Bladder microvascular endothelial cell (primary cell): ENCODE results near the gene CAMKK1. TPM values are rescaled to one million over a fixed set of nuclear protein-coding genes. Genes with fewer than 3 reads are reported as not detected.

Experiments
- total RNA-seq: library from RNA; depleted of rRNA; stranded (reverse); fragments of >200 nt; gene quantifications from 2 replicates; pipeline ENCODE4 v1.2.3, GENCODE V29; 2014

The CAMKK1 gene
- 2.1 TPM in 2 replicates for total RNA-seq

DNA sequence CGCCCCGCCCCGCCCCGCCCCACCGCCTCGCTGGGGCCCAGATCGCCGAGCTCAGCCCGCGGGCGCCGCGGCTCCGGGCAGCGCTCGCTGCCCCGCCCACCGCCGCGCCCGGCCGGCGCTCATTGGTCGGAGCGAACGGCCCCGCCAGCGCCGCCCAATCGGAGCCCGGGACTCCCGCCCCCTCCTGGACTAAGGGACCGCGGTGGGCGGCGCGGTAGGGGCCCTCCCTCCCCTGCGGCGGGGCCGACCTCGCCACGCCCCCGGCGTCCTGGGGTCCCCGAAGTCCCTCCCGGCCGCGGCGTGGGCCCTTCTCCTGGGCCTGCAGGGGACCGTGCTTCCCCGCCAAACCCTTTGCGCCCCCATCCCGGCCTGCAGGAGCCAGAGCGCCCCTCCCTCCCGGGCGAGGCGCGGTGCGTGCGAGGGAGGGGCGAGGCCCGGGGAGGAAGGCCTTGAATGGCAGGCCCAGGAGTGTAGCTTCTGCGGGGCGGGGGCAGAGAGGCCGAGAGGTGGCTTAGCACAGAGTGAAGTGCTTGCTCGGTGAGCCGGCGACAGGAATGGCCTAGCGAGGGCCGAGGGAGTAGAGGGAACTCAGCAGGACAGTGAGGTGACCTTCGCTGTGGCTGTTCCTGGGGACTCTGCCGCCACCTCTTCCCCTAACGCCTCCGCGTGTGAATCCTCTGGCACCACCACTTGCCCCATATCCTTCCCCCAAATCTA is at the start of gene CAMKK1:
Gene CAMKK1, minus strand, starts transcription at position 51 of the 717 bp plus-strand sequence. CDS start 7,366 bp downstream, outside the sequence.

GRCh38 chr17:3915995-3916696 is 23.3 kb upstream of the CAMKK1 start, which contains the start of gene P2RX1:
P2RX1 (minus strand) TSS chr17:3916465; CDS start chr17:3916225, 240 bp downstream.

DNA sequence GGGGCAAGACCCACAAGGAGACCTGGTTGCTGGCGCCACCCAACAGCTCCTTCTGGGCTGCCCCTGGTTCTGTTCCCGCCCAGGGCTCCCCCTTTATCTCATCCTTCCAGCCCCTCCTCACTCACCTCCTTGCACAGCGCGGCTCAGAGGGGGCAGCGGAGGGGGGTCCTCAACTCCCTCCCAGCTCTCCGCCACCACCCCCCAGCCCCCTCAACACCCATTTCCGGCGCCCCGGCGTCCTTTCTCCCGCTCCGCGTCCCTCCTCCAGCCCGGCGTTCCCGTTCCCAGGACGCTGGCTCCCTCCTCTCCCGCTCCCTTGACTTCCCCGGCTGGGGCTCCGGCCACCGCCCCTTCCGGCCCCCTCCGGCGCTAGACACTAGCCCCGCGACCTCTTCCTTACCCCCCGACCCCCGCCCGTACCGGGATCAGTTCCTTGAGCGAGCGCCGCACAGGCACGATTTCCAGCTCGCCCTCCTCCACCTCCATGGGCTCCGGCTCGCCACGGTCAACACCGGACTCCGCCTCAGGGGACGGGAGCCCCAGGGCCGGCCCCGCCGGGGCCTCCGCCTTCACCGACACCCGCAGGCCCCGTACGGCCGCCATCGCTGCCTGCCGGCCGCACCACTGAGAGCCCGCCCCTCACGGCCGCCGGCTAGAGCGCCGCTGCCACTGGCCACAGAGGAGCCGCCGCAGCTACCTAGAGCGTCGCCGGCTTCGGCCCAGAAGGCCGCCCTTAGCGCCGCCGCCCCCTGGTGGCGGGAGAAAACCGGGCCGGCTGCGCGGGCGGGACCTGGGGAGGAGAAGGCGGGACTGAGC is 47.0 kb downstream of the CAMKK1 start, which contains the start of gene NCBP3:
Gene NCBP3, minus strand, starts transcription at position 626 of the 816 bp plus-strand sequence. Its CDS starts 23 bp downstream, at position 603.

Other genes with a start within 250 kb of the CAMKK1 start
- gene TAX1BP3, start 224.5 kb downstream of the CAMKK1 start, total RNA-seq, result 128 and 173 TPM in 2 replicates
- 12.8 and 16.4 TPM in 2 replicates for gene EMC6, start 224.2 kb downstream of the CAMKK1 start, total RNA-seq
- 0.19 and 0.32 TPM in 2 replicates for gene P2RX5, start 196.9 kb downstream of the CAMKK1 start, total RNA-seq
- 4.6 and 7.4 TPM in 2 replicates for gene HASPIN, start 169.2 kb downstream of the CAMKK1 start, total RNA-seq
- gene ITGAE, start 91.9 kb downstream of the CAMKK1 start, total RNA-seq, result 13.5 and 16.4 TPM in 2 replicates
- gene NCBP3, start 46.8 kb downstream of the CAMKK1 start, total RNA-seq, result 16.0 and 30.8 TPM in 2 replicates
- gene P2RX1, start 23.4 kb upstream of the CAMKK1 start, total RNA-seq, result not detected in 2 replicates
- 0.06 and 0.16 TPM in 2 replicates for gene ATP2A3, start 71.4 kb upstream of the CAMKK1 start, total RNA-seq
- 23.8 and 53.6 TPM in 2 replicates for gene ZZEF1, start 250.0 kb upstream of the CAMKK1 start, total RNA-seq